CD4-positive, alpha-beta T cell treated with Interleukin-12 subunit alpha and Interleukin-12 subunit beta, for 1 hour (primary cell): Measurements from ENCODE around the gene TMBIM6.

Source experiments
- DNase-seq: peaks from one replicate; pipeline ENCODE4 v3.0.0-alpha.2; 2020

The TMBIM6 gene

DNA sequence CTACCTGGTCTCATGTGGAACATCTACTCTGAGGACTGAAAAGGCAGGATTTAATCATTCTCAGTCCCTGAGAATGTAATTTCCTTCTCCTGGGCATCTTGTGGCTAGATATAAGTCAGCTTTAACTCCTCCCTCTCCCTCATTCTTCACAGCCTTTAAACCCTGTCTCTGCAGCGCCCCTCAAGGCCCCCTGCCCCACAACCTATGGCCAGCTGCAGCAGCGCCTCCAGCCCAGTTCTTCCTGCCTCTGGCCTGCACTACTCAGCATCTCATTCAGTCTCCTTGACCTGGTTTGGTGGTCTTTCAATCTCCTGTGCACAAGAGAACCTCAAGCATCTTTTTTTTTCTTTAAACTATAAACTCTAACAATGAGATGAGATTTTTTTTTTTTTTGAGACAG is 57.6 kb downstream of the TMBIM6 start:
- no peak for DNase-seq

DNA sequence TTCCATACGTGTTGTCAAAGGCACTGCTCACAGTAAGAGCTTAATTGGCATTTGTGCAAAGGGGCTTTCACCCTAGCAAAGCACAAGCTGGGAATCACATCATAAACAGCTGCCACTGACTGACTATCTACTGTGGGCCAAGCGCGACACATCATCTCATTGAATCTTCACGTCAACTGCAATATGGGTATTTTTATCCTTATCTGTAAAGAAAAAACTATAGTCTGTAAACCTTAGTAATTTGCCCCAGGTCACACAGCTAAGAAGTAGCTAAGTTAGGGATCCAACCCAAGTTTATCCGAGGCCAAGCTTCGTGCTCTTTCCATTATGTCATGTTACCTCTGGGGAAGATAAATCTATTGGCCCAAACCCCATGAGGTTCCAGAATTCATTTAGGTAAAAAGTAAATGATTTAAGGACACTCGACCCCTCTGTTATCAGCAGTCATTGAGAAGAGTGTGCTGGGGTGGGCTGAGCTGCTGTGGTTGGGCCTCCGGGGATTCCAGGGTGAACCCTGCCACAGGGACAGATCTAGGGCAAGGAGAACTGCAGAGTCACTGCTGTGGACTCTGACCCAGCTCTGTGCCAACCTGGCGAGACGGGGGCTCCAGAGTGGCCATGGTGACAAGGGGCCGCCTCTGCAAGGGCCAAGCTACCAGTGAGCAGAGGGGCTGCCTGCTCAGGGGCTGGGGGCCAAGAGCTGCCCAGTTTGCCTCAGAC is 59.2 kb downstream of the TMBIM6 start:
- no peak for DNase-seq

DNA sequence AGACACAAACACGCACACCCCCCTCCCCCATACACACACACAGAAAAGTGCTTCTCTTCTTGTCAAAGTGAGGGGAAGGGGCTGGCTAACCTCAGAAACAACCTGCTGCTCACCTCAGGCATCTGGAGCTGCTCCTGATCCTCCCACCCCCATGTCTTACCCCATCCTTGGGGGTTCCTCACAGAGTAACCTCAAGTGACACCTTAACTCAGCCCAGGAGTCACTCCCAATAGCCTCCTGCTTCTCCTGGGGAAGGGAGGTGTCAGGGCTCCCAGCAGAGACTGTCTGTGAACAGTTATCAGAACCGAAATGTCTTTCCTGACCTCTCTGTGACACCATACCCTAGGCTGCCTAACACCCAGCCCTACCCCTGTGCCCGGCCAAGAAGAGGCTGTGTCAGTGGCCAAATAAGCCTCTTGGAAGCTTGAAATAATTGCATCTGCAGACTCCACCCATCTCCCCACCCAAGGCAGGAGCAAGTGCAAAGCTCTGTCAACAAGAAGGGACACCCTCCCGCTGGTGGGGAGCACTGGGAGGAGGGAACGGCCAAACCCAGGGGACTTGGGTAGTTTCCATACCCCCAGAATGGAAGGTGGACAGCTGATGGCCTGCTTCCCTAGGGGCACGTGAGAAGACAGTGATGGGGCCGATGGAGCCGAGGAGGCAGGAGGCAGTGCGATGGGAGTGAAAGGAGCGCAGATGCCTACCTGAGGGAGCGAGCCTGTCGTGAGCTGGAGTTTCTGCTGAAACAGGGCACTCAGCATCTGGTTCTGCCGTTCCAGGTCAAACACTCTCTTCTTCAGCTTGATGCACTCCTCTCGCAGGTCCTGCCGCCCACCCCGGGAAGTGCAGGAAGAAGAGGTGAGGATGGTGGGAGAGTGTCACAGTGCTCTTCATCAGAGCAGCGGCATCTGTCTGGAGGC is 60.0 kb downstream of the TMBIM6 start:
- no peak for DNase-seq

DNA sequence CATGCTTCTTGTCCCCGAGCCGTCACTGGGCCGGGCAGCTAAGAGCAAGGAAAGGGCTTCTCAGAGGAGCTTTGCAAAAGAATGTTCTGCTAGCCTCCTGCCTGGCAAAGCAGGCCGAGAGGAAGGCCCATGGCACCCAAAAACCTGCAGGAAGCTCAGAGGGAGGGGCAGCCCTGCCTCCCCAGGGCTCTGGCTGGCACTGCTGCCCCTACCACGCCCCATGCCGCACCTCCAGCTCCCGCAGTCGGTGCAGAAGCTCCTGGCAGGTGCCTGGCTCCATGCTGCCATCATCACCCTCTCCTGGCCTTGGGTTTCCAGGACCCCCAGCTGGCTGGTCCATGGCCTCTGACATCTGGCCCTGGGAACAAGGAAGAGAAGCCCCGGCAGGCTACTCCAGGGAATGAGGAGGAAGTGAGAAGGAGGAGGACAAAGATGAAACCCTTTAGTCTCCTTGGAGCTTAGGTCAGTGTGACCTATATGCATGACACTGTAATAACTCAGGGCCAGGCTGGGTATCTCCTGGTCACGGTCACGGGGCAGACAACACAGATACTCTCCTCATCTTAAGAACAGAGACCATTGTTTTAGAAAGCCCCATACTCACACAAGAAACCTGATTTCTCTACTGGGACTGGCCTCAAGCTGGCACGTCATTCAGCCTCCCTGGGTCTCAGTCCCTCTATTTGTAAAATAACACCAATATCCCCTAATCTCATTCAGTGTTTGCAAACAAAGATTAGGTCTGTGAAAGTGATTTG is 62.5 kb downstream of the TMBIM6 start:
- DNase-seq: no peak

DNA sequence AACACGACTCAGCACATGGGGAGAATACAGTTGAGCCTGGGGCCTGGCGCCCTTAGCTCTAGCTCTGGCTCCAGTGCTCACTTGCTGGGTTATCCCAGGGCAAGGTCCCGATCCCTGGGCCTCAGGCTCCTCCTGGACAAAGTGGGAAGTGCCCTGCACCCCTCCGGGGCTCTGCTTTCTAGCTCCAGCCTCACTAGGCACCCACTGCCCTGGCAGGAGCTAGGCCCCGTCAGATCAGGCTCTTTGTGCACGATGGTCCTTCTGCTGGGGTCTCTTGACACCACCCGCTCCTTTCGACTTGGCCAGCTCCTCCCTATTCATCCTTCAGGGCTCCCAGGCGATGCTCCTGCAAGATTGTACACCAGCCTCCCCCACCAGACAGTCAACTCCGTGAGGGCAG is 63.5 kb downstream of the TMBIM6 start:
- DNase-seq: no peak

DNA sequence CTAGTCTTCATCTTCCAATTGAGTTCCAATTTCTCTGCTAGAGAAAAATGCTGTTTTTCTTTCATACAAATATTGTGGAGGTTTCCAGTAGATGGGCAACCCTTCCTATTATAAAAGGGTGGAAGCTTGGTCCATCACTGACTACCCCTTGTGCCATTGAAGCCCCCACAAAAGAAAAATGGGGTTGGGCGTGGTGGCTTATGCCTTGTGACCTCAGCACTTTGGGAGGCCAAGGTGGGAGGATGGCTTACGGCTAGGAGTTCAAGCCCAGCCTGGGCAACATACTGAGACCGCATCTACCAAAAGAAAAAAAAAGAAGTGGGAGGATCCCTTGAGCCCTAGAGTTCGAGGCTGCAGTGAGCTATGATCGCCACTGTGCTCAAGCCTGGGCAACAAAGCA is 64.1 kb downstream of the TMBIM6 start:
- no peak for DNase-seq

DNA sequence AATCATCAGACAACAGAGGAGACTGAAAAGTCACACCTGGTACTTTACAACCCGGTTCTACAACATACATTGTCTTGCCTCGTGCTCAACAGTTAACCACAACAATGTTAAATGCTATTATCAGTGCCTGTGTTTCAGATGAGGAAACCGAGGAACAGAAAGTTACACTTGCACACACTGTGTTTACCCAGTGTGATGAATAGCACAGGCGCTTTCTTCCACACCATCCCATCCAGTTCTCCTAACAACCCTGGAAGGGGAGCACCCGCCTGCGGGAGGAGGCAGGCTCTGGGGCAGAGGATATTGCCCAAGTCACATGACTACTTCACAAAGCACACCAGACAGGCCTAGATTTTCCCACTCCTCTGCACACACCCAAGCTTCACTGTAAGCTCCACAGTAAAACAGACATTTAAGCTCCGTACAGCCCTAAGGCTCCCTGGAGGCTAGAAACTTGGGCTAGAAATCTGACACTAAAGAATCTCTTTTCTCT is 65.0 kb downstream of the TMBIM6 start:
- no peak for DNase-seq

DNA sequence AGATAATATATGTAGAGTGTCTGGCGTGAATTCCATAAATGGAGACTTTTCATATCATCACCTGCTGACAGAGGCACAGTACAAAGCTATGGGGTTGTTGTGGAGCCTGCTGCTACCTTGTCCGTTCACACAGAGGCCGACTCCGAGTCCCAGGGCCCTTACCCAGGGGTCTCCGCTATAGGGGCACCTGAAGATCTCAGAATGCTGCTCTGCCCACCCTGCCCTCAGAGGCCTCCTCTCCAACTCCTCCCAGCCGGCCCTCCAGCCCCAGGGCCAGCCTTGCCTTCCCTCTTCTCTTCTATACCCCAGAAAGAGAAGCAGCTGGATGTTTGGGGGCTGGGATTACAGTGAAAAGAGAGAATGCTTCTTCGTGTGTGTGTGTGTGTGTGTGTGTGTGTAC is 65.5 kb downstream of the TMBIM6 start:
- no peak for DNase-seq

DNA sequence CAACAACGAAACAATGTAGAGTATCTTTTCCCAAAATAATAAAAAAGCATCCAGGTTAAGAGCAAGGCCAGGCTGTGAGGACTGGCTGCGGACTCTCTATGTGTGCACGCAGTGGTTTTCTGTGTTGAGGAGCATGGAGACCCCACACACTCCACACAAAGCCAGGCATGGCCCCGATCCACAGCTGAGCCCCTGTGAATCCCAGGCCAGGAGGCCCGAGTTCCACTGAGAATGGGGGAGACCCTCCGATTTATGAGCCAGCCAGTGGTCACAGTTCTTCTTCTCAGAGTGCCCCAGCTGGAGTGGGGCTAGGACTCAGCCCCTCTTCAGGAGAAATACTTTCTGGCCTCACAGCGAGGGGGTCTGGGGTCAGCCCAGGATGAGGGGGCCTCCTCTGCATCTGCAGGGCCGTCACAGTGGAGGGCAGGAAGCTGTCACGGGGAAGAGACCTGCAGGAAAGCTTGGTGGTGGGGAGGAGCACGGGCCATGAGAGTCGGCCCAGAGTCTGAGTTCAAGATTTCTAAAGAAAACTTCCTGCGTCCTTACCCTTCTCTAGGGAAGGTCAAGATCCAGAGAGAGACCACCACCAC is 66.7 kb downstream of the TMBIM6 start:
- DNase-seq: no peak

DNA sequence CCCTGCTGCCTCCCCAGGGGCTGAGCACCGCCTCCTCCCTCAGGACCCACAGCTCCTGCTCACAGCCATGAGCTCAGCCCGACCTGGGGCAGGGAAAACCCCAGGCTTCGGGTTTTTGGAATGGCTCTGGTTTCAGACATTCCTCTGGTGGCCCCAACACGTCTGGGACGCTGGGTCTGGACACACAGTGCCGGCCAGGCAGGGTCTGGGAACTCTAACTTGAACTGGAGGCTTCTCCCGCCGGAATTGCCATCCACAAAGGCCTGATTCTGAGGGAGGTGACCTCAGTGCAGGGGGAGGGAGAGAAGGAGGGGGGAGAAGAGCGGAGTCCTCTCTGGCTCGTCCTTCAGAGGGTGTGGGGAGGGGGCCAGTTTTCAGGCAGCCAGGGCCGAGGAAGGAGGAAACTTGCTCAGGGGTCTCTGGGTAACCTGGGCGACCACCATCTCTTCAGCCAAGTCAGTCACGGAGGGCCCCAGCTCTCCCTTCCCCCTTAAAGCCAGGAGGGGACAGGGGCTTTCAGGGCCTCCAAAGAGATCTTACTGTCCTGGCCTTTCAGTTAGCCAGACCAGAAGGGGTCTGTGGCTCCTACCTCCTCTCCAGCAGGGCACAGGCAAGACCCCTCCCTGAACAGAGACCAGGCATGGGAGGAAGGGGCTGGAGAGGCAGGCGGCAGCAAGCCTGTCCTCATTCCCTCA is 67.5 kb downstream of the TMBIM6 start:
- DNase-seq: no peak

DNA sequence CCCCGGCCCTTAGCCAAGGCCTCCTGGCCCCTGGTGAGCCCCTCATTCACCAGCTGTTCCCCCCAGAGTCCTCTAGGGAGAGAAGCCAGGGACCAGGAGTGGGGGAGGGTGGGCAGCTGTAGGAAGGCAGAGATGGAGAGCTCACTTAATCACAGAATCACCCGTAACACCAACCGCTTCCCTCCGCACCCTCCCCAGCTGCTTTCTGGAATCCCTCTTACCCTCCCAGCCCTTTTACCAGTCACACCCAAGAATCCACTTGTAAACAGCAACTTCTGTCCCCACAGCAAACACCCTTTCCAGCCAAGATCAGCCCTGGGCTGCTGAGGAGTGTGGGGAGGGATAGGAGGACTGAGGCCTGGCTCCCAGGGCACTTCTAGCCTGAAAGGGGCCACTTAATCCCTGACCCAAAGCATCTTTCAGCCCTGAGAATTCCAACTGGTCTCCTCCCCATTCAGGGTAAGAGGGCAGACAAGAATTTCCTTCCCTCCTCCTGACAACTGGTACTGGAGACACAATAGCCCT is 68.1 kb downstream of the TMBIM6 start:
- no peak for DNase-seq

DNA sequence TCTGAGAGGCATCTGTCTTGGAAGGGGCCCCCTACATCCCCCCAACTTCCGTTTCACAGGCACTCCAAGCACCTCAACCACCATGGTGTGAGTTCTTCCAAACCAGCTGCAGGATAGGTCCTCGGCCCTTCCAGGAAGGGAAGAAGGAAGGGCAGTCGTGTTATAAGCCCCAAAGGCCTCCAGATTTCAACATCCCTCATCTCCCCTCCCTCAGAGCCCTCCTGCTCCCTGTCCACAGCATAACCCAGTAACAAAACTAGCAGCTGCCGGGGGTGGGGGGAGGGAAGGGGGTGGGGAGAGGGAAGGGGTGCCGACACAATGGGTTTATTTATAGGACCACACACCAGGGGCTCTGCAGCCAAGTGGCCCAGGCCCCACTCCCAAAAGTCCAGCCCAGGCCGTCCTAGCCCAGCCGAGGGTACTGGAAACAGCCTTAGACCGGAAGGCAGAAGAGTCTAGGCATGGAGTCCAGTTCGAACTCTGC is 68.6 kb downstream of the TMBIM6 start:
- DNase-seq: no peak

DNA sequence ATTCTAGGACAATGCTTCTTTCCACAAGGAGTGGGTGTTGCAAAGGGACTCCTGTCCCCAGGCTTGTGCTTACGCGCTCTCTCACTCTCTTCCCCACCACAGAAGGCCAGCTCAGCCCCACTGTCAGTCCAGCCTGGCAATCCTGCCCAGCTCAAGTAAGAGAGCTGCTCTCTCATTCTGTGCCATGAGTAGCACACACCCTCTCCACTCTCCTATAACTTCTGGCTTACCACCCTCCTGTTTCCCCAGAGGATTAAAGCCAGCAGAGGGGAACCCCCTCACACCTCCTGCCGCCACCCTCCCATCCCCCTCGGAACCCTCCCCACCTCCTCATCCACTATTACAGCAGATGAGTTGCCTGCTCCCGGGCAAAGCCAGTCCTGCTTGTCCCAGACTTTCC is 69.8 kb downstream of the TMBIM6 start:
- DNase-seq: no peak

DNA sequence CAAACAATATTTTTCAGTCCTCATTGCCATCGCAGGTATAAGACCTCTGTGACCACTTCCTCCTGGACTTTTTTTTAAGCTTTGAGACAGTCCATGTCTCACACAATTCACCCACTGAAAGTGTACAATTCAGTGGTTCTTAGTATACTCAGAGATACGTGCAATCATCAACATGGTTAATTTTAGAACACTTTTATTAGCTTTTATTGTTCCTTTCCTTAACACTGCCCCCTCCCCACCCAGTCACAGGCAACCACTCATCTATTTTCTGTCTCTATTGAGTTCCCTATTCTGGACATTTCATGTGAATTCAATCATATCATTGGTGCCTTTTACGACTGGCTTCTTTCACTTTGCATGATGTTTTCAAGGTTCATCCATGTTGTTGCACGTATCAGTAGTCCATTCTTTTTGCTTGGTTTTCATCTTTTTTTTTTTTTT is 70.6 kb downstream of the TMBIM6 start:
- no peak for DNase-seq

DNA sequence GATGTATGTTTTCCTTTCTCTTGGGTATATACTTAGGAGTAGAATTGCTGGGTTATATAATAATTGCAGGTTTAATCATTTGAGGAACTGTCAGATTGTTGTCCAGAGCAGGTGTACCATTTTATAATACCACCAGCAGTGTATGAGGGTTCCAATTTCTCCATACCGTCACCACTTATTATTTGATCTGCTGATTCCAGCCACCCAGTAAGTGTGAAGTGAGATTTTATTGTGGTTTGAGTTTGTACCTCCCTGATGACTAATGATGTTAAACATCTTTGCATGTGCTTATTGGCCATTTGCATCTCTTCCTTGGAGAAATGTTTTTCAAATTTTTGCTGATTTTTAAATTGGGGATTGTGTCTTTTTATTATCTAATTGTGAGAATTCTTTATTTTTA is 71.8 kb downstream of the TMBIM6 start:
- no peak for DNase-seq
